ENCODE measurements around the gene GCC2. TPM values are rescaled to one million over a fixed set of nuclear protein-coding genes. Genes with fewer than 3 reads are reported as not detected.
"Not testable (repeated sequence)": the region's sequence is repeated elsewhere in the genome, so short reads cannot be mapped to it uniquely, and the experiment has no call there.

Gene GCC2
- total RNA-seq, 4 donors from 2014 or later: 19.6 to 39.5 (median 21.8) TPM

DNA sequence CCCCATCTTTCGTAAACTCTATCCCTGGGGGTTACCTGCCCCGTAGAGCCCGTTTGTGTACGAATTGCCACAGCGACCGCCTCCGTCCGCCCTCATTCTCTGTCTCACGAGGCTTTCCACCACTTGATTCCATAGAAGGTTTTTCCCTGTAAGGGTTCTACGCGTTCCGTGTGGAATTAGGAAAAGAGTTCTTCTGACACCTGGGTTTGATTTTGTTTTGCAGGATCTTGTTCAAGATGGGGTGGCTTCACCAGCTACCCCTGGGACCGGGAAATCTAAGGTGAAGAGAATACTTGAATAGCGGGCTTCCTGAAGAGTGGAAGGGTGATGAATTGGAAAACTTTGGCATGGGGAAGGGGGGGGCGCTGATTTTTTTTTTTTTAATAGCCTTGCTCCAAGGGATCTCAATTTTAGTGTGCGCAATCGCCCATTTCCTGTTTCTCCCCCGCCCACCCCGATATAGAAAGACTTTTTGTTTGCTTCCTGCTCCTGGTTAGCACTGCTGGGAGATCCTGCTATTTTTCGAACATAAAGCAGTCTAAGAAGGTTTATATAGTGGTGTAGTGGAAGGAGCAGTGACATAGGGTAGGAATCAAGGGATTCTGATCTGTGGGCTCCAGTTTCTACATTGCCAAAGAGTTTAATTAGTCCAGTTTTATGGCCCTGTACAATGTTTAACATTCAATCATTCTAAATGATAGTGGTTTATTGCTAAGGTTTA is 564 bp downstream of the GCC2 start:
- WGBS, 2 donors: 0 to 1% methylated on average over 20 of the region's 20 CpGs
- H3K4me3 ChIP-seq (ENCODE audit: low read depth, poor library complexity, severe bottlenecking): peak overlapping the region; percentile 83
- no peak for DNase-seq (ENCODE audit: low spot score in 2 of 2)
- TF ChIP-seq POLR2A (IDR thresholded peaks at IDR 0.05): no peak
- TF ChIP-seq, protein P1, sequence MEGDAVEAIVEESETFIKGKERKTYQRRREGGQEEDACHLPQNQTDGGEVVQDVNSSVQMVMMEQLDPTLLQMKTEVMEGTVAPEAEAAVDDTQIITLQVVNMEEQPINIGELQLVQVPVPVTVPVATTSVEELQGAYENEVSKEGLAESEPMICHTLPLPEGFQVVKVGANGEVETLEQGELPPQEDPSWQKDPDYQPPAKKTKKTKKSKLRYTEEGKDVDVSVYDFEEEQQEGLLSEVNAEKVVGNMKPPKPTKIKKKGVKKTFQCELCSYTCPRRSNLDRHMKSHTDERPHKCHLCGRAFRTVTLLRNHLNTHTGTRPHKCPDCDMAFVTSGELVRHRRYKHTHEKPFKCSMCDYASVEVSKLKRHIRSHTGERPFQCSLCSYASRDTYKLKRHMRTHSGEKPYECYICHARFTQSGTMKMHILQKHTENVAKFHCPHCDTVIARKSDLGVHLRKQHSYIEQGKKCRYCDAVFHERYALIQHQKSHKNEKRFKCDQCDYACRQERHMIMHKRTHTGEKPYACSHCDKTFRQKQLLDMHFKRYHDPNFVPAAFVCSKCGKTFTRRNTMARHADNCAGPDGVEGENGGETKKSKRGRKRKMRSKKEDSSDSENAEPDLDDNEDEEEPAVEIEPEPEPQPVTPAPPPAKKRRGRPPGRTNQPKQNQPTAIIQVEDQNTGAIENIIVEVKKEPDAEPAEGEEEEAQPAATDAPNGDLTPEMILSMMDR (IDR thresholded peaks at IDR 0.05): no peak
- intact Hi-C loops (cut with DNase I; ENCODE audit: low total_unique reads): no loop called here

DNA sequence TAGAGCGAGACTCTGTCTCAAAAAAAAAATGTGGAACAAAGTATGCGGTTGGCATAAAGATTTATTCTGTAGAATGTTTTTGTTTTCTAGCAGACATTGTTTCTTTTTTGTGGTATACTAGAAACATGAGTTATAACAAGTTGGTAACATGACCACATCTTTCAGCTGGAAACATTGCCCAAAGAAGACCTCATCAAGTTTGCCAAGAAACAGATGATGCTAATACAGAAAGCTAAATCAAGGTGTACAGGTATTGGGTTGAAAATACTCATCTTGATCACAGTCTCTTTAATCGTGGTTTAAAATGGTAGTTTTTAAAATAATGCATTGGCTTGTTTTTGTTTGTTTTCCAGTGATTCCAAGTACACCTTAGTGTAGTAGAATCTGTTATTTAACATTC is 1.9 kb downstream of the GCC2 start:
- TF ChIP-seq, protein P1 (IDR thresholded peaks at IDR 0.05): no peak
- TF ChIP-seq POLR2A (IDR thresholded peaks at IDR 0.05): no peak
- no peak for DNase-seq (ENCODE audit: low spot score in 2 of 2)
- WGBS, 2 donors: 86 to 93% methylated on average over 3 of the region's 3 CpGs
- intact Hi-C loops (cut with DNase I; ENCODE audit: low total_unique reads): no loop called here
- no peak overlapping the region for H3K4me3 ChIP-seq (ENCODE audit: low read depth, poor library complexity, severe bottlenecking)

DNA sequence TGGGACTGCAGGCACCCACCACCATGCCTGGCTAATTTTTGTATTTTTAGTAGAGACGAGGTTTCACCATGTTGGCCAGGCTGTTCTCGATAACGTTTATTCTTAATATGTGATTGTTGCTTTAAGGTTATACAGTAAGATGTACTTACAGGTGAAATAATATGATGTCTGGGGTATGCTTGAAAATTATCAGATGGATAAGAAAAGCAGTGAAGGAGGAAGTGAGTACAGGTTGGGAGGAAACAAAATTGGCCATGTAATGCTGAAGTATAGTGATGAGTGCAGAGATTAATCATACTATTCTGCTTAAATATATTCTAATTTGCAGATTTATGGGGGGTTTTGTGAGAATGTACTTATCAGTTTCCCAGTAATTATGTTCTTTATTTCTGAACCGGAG is 3.0 kb downstream of the GCC2 start:
- WGBS, 2 donors: 95 to 96% methylated on average over 4 of the region's 4 CpGs
- intact Hi-C loops (cut with DNase I; ENCODE audit: low total_unique reads): no loop called here
- H3K4me3 ChIP-seq (ENCODE audit: low read depth, poor library complexity, severe bottlenecking): no peak overlapping the region
- no peak for DNase-seq (ENCODE audit: low spot score in 2 of 2)
- TF ChIP-seq, protein P1 (IDR thresholded peaks at IDR 0.05): no peak
- TF ChIP-seq POLR2A (IDR thresholded peaks at IDR 0.05): no peak

DNA sequence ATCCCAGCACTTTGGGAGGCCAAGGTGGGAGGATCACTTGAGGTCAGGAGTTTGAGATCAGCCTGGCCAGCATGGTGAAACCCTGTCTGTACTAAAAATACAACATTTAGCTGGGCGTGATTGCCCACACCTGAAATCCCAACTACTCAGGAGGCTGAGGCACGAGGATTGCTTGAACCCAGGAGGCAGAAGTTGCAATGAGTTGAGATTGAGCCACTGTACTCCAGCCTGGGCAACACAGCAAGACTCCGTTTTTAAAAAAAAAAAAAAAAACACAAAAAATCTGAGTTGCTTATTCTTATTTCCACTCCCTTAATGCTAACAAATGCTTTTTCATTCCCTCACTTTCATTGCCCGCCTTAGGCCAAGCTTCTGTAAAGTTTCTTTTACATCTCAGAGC is 4.5 kb downstream of the GCC2 start:
- H3K4me3 ChIP-seq (ENCODE audit: low read depth, poor library complexity, severe bottlenecking); intact Hi-C loops (cut with DNase I; ENCODE audit: low total_unique reads); DNase-seq (ENCODE audit: low spot score in 2 of 2): not testable (repeated sequence)
- WGBS, 2 donors: 96 to 98% methylated on average over 4 of the region's 4 CpGs

DNA sequence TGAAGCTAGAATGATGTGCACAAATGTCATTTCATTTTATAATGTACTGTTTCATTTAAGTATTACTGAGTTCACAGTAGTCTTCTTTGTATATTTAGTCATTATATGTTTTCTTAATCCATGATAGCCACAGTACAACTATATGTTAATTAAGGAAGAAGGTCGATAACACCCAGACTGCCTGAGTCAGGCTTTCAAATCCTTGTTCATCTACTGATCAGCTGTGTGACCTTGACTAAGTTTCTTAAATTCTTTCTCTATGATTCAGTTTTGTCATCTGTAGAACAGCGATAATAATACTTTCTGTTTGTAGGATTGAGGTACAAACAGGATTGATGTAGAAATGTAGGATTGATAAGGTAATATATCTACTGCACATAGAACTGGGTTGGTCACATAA is 5.4 kb downstream of the GCC2 start:
- H3K4me3 ChIP-seq (ENCODE audit: low read depth, poor library complexity, severe bottlenecking): no peak overlapping the region
- DNase-seq (ENCODE audit: low spot score in 2 of 2): no peak
- TF ChIP-seq POLR2A (IDR thresholded peaks at IDR 0.05): no peak
- TF ChIP-seq, protein P1 (IDR thresholded peaks at IDR 0.05): no peak
- WGBS, 2 donors: 92 to 98% methylated on average over 2 of the region's 2 CpGs
- intact Hi-C loops (cut with DNase I; ENCODE audit: low total_unique reads): no loop called here

DNA sequence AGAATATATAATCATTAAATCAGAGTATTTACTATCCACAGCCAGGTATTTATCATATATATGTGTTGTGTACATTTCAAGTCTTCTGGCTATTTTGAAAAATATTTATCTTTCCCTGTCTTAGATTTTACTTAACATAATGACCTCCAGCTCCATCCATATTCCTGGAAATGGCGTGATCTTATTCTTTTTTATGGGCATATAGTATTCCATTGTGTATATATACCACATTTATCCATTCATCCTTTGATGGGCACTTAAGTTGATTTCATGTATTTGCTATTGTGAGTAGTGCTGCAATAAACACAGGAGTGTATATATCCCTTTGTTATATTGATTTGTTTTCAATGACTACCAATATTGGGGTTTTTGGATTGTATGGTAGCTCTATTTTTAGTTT is 6.6 kb downstream of the GCC2 start:
- 98 to 100% methylated on average over 1 of the region's 1 CpG for WGBS, 2 donors
- no peak overlapping the region for H3K4me3 ChIP-seq (ENCODE audit: low read depth, poor library complexity, severe bottlenecking)
- intact Hi-C loops (cut with DNase I; ENCODE audit: low total_unique reads): no loop called here
- DNase-seq (ENCODE audit: low spot score in 2 of 2): no peak
- TF ChIP-seq POLR2A (IDR thresholded peaks at IDR 0.05): no peak
- TF ChIP-seq, protein P1 (IDR thresholded peaks at IDR 0.05): no peak
